Measurements from ENCODE around the gene NOCT. TPM values are rescaled to one million over a fixed set of nuclear protein-coding genes. Genes with fewer than 3 reads are reported as not detected.

The NOCT gene
- total and polyA plus RNA-seq, 2 donors (not counting 3 experiments of a cell fraction or from before 2014, with no cell fraction given), result 7.6 to 20.1 TPM

- FAIRE-seq, result no peak
These were observed 76.7 kb downstream of the NOCT start for GRCh38 chr4:139092271-139092670.

More at GRCh38 chr4:139092271-139092670, 76.7 kb downstream of the NOCT start:
- Histone ChIP-seq H3K27ac (ENCODE audit: insufficient read depth, low read depth, low read length) (no peak overlapping the region), H3K4me3 (replicated peaks in 1 of 3; ENCODE audit: insufficient read depth in 1 of 3, low read depth in 1 of 3, low read length in 3 of 3) (no peak overlapping the region), H3K4me1 (ENCODE audit: control insufficient read depth, extremely low read depth, insufficient read depth, low read length) (no peaks in the 10 kb centered on the region), H3K36me3 (ENCODE audit: control insufficient read depth in 2 of 2, extremely low read depth in 1 of 2, insufficient read depth in 2 of 2, low read length in 2 of 2) (no peaks in the 10 kb centered on the region), H3K27me3 (ENCODE audit: control insufficient read depth in 2 of 2, insufficient read depth in 2 of 2, low read length in 2 of 2) (no peaks in the 10 kb centered on the region), H3K79me2 (ENCODE audit: control insufficient read depth, insufficient read depth, low read length) (no peaks in the 10 kb centered on the region), H2AFZ (ENCODE audit: low read depth, low read length) (no peak overlapping the region), H3K4me2 (ENCODE audit: insufficient read depth, low read length) (no peak overlapping the region), H3K9ac (replicated peaks; ENCODE audit: extremely low read depth, insufficient read depth, low read length) (no peak overlapping the region), H3K9me1 (replicated peaks; ENCODE audit: control insufficient read depth, extremely low read depth, insufficient read depth, low read length) (no peaks in the 10 kb centered on the region), H4K20me1 (replicated peaks; ENCODE audit: control insufficient read depth, extremely low read depth, insufficient read depth, low read length) (no peaks in the 10 kb centered on the region), H3K9me3 (replicated peaks; ENCODE audit: control insufficient read depth, insufficient read depth, low read length) (no peaks in the 10 kb centered on the region)
- no peak for DNase-seq (ENCODE audit: low read depth, low spot score)
- intact Hi-C loops (cut with micrococcal nuclease) (no loop called here), dilution Hi-C loops (cut with MboI; ENCODE audit: extremely low pct_ligation_motif_present, low sequenced_read_pairs) (no loop called here)
- BruUV-seq (replicated peaks), result no TSS peak
- ChIA-PET CTCF (interaction anchor here (2.1 kb wide), 1 partner anchor 62 kb away, joined by 8 read pairs; no protein-coding TSS in a partner anchor), POLR2A (no interaction called here)
- TF ChIP-seq GATA2 (IDR thresholded peaks at IDR 0.05; ENCODE audit: insufficient read depth, insufficient read length, low read depth, low read length) (no peak), POLR2AphosphoS5 (IDR thresholded peaks at IDR 0.05; ENCODE audit: insufficient read depth, low read depth, low read length) (no peak), POLR2A (IDR thresholded peaks at IDR 0.05; ENCODE audit: low read depth, low read length) (no peak), JUN (IDR thresholded peaks at IDR 0.05; ENCODE audit: borderline replicate concordance, insufficient read depth, insufficient read length, low read depth) (no peak), MAX (IDR thresholded peaks at IDR 0.05; ENCODE audit: insufficient read depth, insufficient read length) (no peak), FOS (IDR thresholded peaks at IDR 0.05; ENCODE audit: borderline replicate concordance, insufficient read depth, low read length) (no peak), CTCF (IDR thresholded peaks at IDR 0.05; ENCODE audit: extremely low read depth in 1 of 2, insufficient read depth in 1 of 2, low read depth in 1 of 2, low read length in 2 of 2) (no peak), MYC (IDR thresholded peaks at IDR 0.05; ENCODE audit: low read depth, low read length) (no peak), EZH2 (IDR thresholded peaks at IDR 0.05; ENCODE audit: borderline replicate concordance, low read depth, low read length, severe bottlenecking) (no peak)

Small RNAs within 50 kb of the gene (small RNA-seq; reads per million reads assigned to genes)
- gene RNU6-531P (ENCODE audit: insufficient read depth, insufficient read length, low read depth, low replicate concordance), result not detected

Other genes starting within 250 kb of the NOCT start
- gene ELF2, start 161.4 kb downstream of the NOCT start, total RNA-seq, result 35.1 and 36.1 TPM in 2 replicates
- 15.1 and 16.4 TPM in 2 replicates for gene ELF2, start 161.4 kb downstream of the NOCT start, polyA plus RNA-seq

All from endothelial cell of umbilical vein (primary cell).